Keratinocyte (primary cell): ENCODE measurements around the gene BPGM. TPM values are rescaled to one million over a fixed set of nuclear protein-coding genes. Genes with fewer than 3 reads are reported as not detected.

Experiments
- DNase-seq: peaks from one replicate; pipeline ENCODE4 v3.0.0-alpha.2; 2011; ENCODE audit warnings: low read depth, missing footprints, low spot score
- FAIRE-seq: peaks from 2 replicates; lab custom pipeline; 2011; peaks lifted over from hg19 to GRCh38; lab: Jason Lieb, UNC
- H2AFZ ChIP-seq: 2 replicates; pipeline ENCODE4 v1.6.0; 2012; ENCODE audit warnings: low read length, control low read depth, inconsistent platforms; ENCODE audit not compliant: control insufficient read depth
- H3K27ac ChIP-seq: 2 replicates; pipeline ENCODE4 v1.5.1; 2011; ENCODE audit warnings: low read length; ENCODE audit not compliant: control insufficient read depth, insufficient read depth
- H3K27me3 ChIP-seq: 3 replicates; pipeline ENCODE4 v1.6.0; 2011; ENCODE audit warnings: low read length; ENCODE audit not compliant: control insufficient read depth, insufficient read depth; ENCODE audit errors: extremely low read depth
- H3K36me3 ChIP-seq, 2 experiments: 2 replicates in 1 of 2; 3 replicates in 1 of 2; pipeline ENCODE4 v1.5.1; 2011; ENCODE audit warnings: low read length in 2 of 2, mild to moderate bottlenecking in 1 of 2; ENCODE audit not compliant: control insufficient read depth in 2 of 2, insufficient read depth in 2 of 2; ENCODE audit errors: extremely low read depth in 1 of 2
- H3K4me1 ChIP-seq: 3 replicates; pipeline ENCODE4 v1.5.1; 2011; ENCODE audit warnings: low read length; ENCODE audit not compliant: control insufficient read depth, insufficient read depth; ENCODE audit errors: extremely low read depth
- H3K4me2 ChIP-seq: 3 replicates; pipeline ENCODE4 v1.6.0; 2011; ENCODE audit warnings: low read depth, low read length; ENCODE audit not compliant: control insufficient read depth, insufficient read depth; ENCODE audit errors: extremely low read depth
- H3K4me3 ChIP-seq, 3 experiments: fragments of 200-600 bp in 1 of 3; sonication (generic) in 1 of 3; 2 replicates in 2 of 3; 3 replicates in 1 of 3; pipeline ENCODE4 v1.5.1; 2011 to 2016; ENCODE audit warnings: low read length in 3 of 3, mild to moderate bottlenecking in 3 of 3, control low read depth in 2 of 3, inconsistent platforms in 1 of 3, low read depth in 1 of 3, mixed read lengths in 1 of 3, mixed run types in 1 of 3, moderate library complexity in 1 of 3; ENCODE audit not compliant: control insufficient read depth in 2 of 3, insufficient read depth in 2 of 3; ENCODE audit errors: extremely low read depth in 1 of 3
- H3K79me2 ChIP-seq: 2 replicates; pipeline ENCODE4 v1.6.0; 2012; ENCODE audit warnings: low read length; ENCODE audit not compliant: control insufficient read depth, insufficient read depth
- H3K9ac ChIP-seq: 3 replicates; pipeline ENCODE4 v1.6.0; 2011; ENCODE audit warnings: low read length; ENCODE audit not compliant: control insufficient read depth, insufficient read depth; ENCODE audit errors: extremely low read depth
- H3K9me1 ChIP-seq: 3 replicates; pipeline ENCODE4 v1.6.0; 2011; ENCODE audit warnings: low read length; ENCODE audit not compliant: control insufficient read depth, insufficient read depth; ENCODE audit errors: extremely low read depth
- H3K9me3 ChIP-seq: 2 replicates; pipeline ENCODE4 v1.5.1; 2012; ENCODE audit warnings: low read depth, low read length; ENCODE audit not compliant: control insufficient read depth
- H4K20me1 ChIP-seq: 3 replicates; pipeline ENCODE4 v1.6.0; 2011; ENCODE audit warnings: low read length; ENCODE audit not compliant: control insufficient read depth, insufficient read depth; ENCODE audit errors: extremely low read depth
- CTCF ChIP-seq, 3 experiments: IDR thresholded peaks in 1 of 3; conservative IDR thresholded peaks in 1 of 3; optimal IDR thresholded peaks in 1 of 3; 2 replicates in 2 of 3; 3 replicates in 1 of 3; pipeline versions ENCODE3 to v1.5.1; 2011; ENCODE audit warnings: low read length in 3 of 3, mild to moderate bottlenecking in 3 of 3, moderate library complexity in 2 of 3, control low read depth in 1 of 3, inconsistent platforms in 1 of 3; ENCODE audit not compliant: insufficient read depth in 2 of 3; ENCODE audit errors: extremely low read depth in 1 of 3
- EZH2 ChIP-seq: IDR thresholded peaks from one replicate; pipeline ENCODE4 v1.6.1; 2012; ENCODE audit warnings: inconsistent platforms, mild to moderate bottlenecking, low read length, moderate library complexity
- dilution Hi-C: fragments of 300-500 bp; cut with MboI; formaldehyde crosslinking; loops from one replicate; pipeline ENCODE4 v1.7.0; 2020; ENCODE audit warnings: low sequenced_read_pairs; ENCODE audit not compliant: extremely low pct_ligation_motif_present
- polyA plus RNA-seq, 5 experiments: library from polyadenylated mRNA; depleted of rRNA in 3 of 5; stranded (reverse) in 3 of 5; stranded (forward) in 1 of 5; unstranded in 1 of 5; fragments of >200 nt; gene quantifications; 1 replicate in 1 of 5; 2 replicates in 3 of 5; 3 replicates in 1 of 5; pipeline versions ENCODE4 v1.2.1 to v1.2.3, GENCODE V29; 2011 to 2012; ENCODE audit warnings: missing spikeins in 2 of 5, low read depth in 1 of 5, low replicate concordance in 1 of 5

The BPGM gene
- polyA plus RNA-seq, 1 donor (not counting 4 experiments of a cell fraction or from before 2014, with no cell fraction given): 31.2 TPM

- TF ChIP-seq CTCF (optimal IDR thresholded peaks at IDR 0.05 in 1 of 3, IDR thresholded peaks at IDR 0.05 in 1 of 3, conservative IDR thresholded peaks at IDR 0.05 in 1 of 3; ENCODE audit: extremely low read depth in 1 of 3, insufficient read depth in 2 of 3, low read length in 3 of 3): no peak
- TF ChIP-seq EZH2: no peak
- Histone ChIP-seq H3K79me2 (no peaks in the 10 kb centered on the region), H3K9ac (no peak overlapping the region), H2AFZ (no peak overlapping the region), H3K9me1 (no peaks in the 10 kb centered on the region), H3K27me3 (no peaks in the 10 kb centered on the region), H3K4me1 (peaks cover 2% of the 10 kb centered on the region), H3K27ac (no peak overlapping the region), H3K36me3 (no peaks in the 10 kb centered on the region), H3K4me2 (no peak overlapping the region), H4K20me1 (no peaks in the 10 kb centered on the region), H3K9me3 (no peaks in the 10 kb centered on the region), H3K4me3 (no peak overlapping the region)
- DNase-seq (no peak), FAIRE-seq (no peak)
- dilution Hi-C loops: no loop called here
These were observed 16.4 kb upstream of the BPGM start for GRCh38 chr7:134630237-134630636.

- H3K9me3 ChIP-seq: no peaks in the 10 kb centered on the region
- FAIRE-seq: no peak
- no peaks in the 10 kb centered on the region for H3K79me2 ChIP-seq
- H3K9me1 ChIP-seq: no peaks in the 10 kb centered on the region
- H4K20me1 ChIP-seq: no peaks in the 10 kb centered on the region
- no peaks in the 10 kb centered on the region for H3K36me3 ChIP-seq
- DNase-seq: no peak
- dilution Hi-C loops: no loop called here
- no peaks in the 10 kb centered on the region for H3K4me1 ChIP-seq
- no peak overlapping the region for H3K4me2 ChIP-seq
- H3K4me3 ChIP-seq: no peak overlapping the region
- no peak overlapping the region for H2AFZ ChIP-seq
- H3K27ac ChIP-seq: no peak overlapping the region
- no peaks in the 10 kb centered on the region for H3K27me3 ChIP-seq
- H3K9ac ChIP-seq: no peak overlapping the region
- no peak for TF ChIP-seq EZH2
- TF ChIP-seq CTCF (optimal IDR thresholded peaks at IDR 0.05 in 1 of 3, IDR thresholded peaks at IDR 0.05 in 1 of 3, conservative IDR thresholded peaks at IDR 0.05 in 1 of 3; ENCODE audit: extremely low read depth in 1 of 3, insufficient read depth in 2 of 3, low read length in 3 of 3): no peak
These were observed 15.8 kb upstream of the BPGM start for GRCh38 chr7:134630893-134631292.
